Measurements from ENCODE around the gene SHISAL1.

GRCh38 chr22:44291674-44292360, 20.9 kb downstream of the SHISAL1 start:
- TF ChIP-seq, protein P1, sequence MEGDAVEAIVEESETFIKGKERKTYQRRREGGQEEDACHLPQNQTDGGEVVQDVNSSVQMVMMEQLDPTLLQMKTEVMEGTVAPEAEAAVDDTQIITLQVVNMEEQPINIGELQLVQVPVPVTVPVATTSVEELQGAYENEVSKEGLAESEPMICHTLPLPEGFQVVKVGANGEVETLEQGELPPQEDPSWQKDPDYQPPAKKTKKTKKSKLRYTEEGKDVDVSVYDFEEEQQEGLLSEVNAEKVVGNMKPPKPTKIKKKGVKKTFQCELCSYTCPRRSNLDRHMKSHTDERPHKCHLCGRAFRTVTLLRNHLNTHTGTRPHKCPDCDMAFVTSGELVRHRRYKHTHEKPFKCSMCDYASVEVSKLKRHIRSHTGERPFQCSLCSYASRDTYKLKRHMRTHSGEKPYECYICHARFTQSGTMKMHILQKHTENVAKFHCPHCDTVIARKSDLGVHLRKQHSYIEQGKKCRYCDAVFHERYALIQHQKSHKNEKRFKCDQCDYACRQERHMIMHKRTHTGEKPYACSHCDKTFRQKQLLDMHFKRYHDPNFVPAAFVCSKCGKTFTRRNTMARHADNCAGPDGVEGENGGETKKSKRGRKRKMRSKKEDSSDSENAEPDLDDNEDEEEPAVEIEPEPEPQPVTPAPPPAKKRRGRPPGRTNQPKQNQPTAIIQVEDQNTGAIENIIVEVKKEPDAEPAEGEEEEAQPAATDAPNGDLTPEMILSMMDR (IDR thresholded peaks at IDR 0.05), result no peak
- TF ChIP-seq POLR2AphosphoS5 (IDR thresholded peaks at IDR 0.05; ENCODE audit: insufficient read depth in 1 of 2, low read depth in 1 of 2) (peak in 1 of 2 donors; percentile 64), POLR2A (IDR thresholded peaks at IDR 0.05) (no peak)
